Left renal cortex interstitium (tissue), 4 donors: ENCODE data around the gene FIS1. TPM values are rescaled to one million over a fixed set of nuclear protein-coding genes. Genes with fewer than 3 reads are reported as not detected.
"Not testable (repeated sequence)": the region's sequence is repeated elsewhere in the genome, so short reads cannot be mapped to it uniquely, and the experiment has no call there.

Experiments used
- DNase-seq, 4 donors: peaks; one replicate each; pipeline ENCODE4 v3.0.0-alpha.2; 2013; ENCODE audit warnings: low read depth in 4 of 4, low spot score in 2 of 4, missing footprints in 1 of 4
- polyA plus RNA-seq, 4 donors: library from polyadenylated mRNA; unstranded; fragments of 120-200 nt; gene quantifications; one replicate each; pipeline ENCODE4 v1.2.1, GENCODE V29; 2013; ENCODE audit not compliant: insufficient read length in 4 of 4

Gene FIS1
- polyA plus RNA-seq, 4 donors: 147 to 180 (median 164) TPM

- no peak for DNase-seq
These were observed 36.1 kb downstream of the FIS1 start for GRCh38 chr7:101208794-101209193.

- DNase-seq: no peak
These were observed 37.4 kb downstream of the FIS1 start for GRCh38 chr7:101207459-101207858.

- DNase-seq: no peak
These were observed 38.2 kb downstream of the FIS1 start for GRCh38 chr7:101206665-101207042.

- DNase-seq: no peak
These were observed 38.8 kb downstream of the FIS1 start for GRCh38 chr7:101205901-101206664.

GRCh38 chr7:101203740-101204738, 40.8 kb downstream of the FIS1 start:
- not testable (repeated sequence) for DNase-seq

GRCh38 chr7:101202603-101202918, 42.3 kb downstream of the FIS1 start:
- no peak for DNase-seq

GRCh38 chr7:101201695-101202602, 42.9 kb downstream of the FIS1 start:
- DNase-seq: no peak

GRCh38 chr7:101200862-101201599, 43.9 kb downstream of the FIS1 start, which contains the start of gene MOGAT3:
MOGAT3 (minus strand) TSS chr7:101201036; CDS start chr7:101200854, 182 bp downstream.
- DNase-seq: no peak

- no peak for DNase-seq
These were observed 44.4 kb downstream of the FIS1 start for GRCh38 chr7:101200504-101200861.

GRCh38 chr7:101199522-101199921, 45.4 kb downstream of the FIS1 start:
- not testable (repeated sequence) for DNase-seq

- no peak for DNase-seq
These were observed 46.4 kb downstream of the FIS1 start for GRCh38 chr7:101198476-101198875.

- no peak for DNase-seq
These were observed 46.9 kb downstream of the FIS1 start for GRCh38 chr7:101197991-101198390.

- no peak for DNase-seq
These were observed 49.0 kb downstream of the FIS1 start for GRCh38 chr7:101195884-101196283.

Other genes starting within 250 kb of the FIS1 start
- not detected for gene MUC17, start 225.0 kb downstream of the FIS1 start, polyA plus RNA-seq
- 10 to 100 TPM; 14.3 to 23.1 (median 17.8) TPM for gene TRIM56, start 159.6 kb downstream of the FIS1 start, polyA plus RNA-seq
- 1 to 10 TPM in 2 of 4 donors, under 1 TPM in 2; 0.72 to 5.8 (median 1.2) TPM for gene SERPINE1, start 118.0 kb downstream of the FIS1 start, polyA plus RNA-seq
- gene AP1S1, start 90.6 kb downstream of the FIS1 start, polyA plus RNA-seq: 10 to 100 TPM; 69.5 to 88.3 (median 72.3) TPM
- gene VGF, start 79.5 kb downstream of the FIS1 start, polyA plus RNA-seq: under 1 TPM; 0.07 to 0.38 (median 0.20) TPM
- under 1 TPM in 2 of 4 donors, not detected in 2; 0.09 to 0.10 TPM for gene NAT16, start 64.8 kb downstream of the FIS1 start, polyA plus RNA-seq
- gene MOGAT3, start 44.0 kb downstream of the FIS1 start, polyA plus RNA-seq: 1 to 10 TPM in 1 of 4 donors, under 1 TPM in 3; 0.27 to 1.2 (median 0.82) TPM
- 10 to 100 TPM; 39.6 to 51.5 (median 48.8) TPM for gene PLOD3, start 27.5 kb downstream of the FIS1 start, polyA plus RNA-seq
- gene ZNHIT1, start 26.9 kb downstream of the FIS1 start, polyA plus RNA-seq: 10 to 100 TPM; 51.0 to 85.2 (median 71.8) TPM
- 10 to 100 TPM in 2 of 4 donors, 1 to 10 TPM in 2; 7.3 to 18.3 (median 13.0) TPM for gene CLDN15, start 7.3 kb downstream of the FIS1 start, polyA plus RNA-seq
- 10 to 100 TPM; 69.0 to 79.6 (median 76.0) TPM for gene IFT22, start 76.7 kb upstream of the FIS1 start, polyA plus RNA-seq
- gene COL26A1, start 117.8 kb upstream of the FIS1 start, polyA plus RNA-seq: 10 to 100 TPM; 23.1 to 36.3 (median 29.9) TPM